NCI-H2227 (cell line): Measurements from ENCODE around the gene ESR1.
"Not testable (repeated sequence)": the region's sequence is repeated elsewhere in the genome, so short reads cannot be mapped to it uniquely, and the experiment has no call there.

Experiments used
- DNase-seq: peaks from one replicate; lab custom pipeline; 2025; ENCODE audit not compliant: unreplicated experiment; lab: John Stamatoyannopoulos, UW

ESR1 gene

DNA sequence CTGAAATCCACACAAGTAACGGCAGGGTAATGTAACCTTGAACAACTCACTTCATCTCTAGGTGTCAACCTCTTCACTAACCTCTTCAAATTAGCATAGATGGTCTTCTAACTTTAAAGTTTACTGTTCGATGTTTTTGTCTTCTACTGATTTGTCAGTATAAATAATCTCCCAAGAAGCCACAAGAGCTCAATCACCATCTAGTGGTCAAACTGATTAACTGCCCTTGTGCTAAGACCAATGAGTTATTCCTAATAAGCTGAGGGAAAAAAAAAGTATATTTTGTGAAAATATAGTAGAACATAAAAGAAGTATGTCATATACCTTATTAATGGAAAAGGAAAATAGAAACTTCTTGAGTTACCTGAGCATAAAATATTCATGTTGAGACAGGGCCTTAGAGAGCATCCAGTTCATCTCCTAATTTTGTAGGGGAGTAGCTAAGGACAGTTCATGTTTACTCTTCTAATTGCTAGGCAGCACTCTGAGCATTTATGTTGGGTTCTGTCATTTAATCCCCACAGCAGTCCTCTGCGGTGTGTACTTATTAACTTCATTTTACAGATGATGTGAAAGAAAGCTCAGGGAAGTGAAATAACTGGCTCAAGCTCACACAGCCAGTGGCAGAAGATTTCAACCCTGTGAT, 317.1 kb downstream of the ESR1 start:
- no peak for DNase-seq

DNA sequence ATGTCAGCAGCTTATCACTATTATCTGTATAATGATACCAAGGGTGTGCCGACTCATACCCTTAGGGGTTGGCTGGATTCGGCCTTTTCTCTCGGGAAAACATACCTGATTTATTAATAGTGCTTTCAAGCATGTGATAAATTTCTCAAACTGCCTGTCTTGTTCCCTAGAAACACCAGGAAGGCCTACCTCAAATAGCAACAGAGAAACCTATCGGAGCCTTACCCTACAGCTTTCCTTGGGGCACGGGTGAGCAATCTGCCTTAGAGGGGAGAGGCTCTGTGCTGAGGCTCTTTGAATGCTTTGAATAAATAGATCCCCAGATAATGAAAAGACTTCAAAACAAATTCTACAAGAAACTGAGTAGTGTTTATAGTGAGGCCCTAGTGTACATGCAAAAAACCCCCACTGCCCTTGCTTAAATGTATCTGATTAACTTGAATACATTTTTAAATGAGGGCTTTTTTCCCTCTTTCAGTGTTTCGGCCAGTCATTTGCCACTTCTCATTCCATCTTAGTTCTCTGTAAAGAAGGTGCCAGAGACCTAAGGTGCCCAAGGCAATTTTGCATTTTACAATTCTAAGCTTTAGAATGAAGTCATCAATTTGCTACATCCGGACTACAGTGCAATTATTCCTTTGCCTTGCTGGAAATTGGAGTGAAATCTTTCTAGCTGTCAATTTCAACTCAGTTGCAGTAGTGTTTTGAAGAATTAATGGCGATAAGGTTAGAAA, 320.1 kb downstream of the ESR1 start:
- no peak for DNase-seq

DNA sequence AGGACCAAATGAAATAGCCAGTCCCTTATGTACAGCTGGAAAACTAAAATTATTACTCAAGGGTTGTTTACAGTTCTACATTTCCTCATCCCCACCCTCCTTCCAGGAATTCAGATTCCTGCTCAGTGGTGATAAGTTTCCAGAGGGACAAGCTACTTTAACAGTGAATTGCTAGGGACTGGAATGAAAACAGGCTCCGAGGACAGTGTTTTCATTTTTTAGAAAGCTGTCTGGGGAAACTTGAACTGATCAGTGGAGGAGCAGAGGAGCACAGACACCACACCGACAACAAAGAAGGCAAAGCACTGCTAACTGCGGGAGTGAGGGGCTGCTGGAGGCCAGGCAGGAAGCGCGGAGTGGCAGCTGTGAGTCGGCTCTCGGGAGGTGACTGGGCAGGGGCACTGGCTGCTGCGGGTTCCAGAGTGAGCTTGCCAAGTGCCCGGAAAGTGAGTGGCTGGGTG, 322.2 kb downstream of the ESR1 start:
- DNase-seq: no peak

DNA sequence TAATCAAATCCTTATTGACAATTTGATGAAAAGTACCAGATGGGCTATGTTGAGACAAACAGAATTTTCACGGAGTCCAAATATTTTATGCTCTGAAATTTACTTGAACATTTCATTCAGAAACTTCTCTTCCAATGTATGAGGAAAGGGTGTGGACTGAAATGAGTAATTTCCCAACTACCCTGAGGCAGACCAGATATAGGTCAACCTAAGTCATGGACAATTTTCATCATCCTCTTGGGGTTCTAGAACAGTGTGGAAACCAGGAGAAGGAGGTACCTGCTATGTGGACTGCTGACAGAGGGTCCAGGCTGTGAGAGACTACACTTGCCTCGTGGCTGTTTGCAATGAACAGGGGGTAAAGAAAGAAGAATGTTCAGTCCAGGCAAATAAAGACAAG, 323.0 kb downstream of the ESR1 start:
- no peak for DNase-seq

DNA sequence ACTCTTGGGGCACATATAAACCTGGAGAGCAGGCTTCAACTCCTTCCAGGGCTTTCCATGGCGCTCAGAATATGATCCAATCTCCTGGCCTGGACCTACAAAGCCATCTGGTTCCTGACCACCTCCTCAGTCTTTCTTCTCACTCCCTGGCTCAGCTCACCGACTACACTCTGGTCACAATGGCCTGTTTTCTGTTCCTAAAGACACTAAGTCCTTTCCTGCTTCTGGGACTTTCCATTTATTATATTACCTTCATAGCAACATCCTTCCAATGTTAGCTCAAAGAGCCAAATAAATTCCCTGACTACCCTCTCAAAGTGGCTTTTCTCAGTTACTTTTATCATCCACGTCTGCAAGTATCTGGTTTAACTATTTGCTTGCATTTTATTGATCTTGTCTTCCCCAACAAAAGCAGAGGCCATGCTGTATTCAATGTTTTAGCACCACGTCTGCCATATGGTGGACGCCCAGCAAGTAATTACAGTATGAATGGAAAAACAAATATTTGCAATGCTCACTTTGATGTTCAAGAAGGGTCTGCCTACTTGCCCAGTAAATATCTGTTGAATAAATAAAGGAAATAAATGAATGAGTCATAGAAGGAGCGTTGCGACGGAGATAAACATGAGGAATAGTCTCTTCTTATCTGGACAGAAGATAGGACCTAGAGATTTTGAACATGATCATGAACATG, 328.4 kb downstream of the ESR1 start:
- no peak for DNase-seq

DNA sequence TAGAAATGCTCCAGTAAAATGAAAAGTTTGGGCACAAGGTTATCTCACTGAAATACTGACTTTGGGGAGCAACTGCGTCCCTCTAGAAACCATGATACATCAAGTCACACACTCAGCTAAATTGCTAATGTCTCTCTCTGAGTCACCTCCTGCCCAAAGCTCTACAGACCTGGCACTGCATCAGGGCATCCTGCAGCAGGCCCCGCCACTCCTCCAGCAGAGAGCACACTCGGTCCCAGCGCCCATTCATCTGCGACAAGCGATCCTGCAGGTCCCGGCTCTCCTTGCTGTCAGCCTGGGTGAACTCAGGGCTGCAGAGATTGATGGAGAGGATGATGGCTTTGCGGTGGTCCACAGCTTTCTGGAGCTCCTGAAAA, 329.0 kb downstream of the ESR1 start:
- DNase-seq: no peak

DNA sequence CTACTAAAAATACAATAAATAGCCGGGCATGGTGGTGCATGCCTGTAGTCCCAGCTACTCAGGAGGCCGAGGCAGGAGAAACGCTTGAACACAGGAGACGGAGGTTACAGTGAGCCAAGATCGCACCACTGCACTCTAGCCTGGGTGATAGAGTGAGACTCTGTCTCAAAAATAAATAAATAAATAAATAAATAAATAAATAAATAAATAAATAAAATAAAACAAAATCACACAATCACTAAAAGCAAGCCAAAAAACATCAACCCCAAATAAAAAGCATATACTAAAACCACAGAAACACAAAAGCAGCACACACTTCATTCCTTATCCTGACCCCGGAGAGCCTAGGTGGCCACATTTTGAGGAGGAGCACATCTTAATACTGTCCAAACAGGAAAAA, 330.9 kb downstream of the ESR1 start:
- DNase-seq: not testable (repeated sequence)

DNA sequence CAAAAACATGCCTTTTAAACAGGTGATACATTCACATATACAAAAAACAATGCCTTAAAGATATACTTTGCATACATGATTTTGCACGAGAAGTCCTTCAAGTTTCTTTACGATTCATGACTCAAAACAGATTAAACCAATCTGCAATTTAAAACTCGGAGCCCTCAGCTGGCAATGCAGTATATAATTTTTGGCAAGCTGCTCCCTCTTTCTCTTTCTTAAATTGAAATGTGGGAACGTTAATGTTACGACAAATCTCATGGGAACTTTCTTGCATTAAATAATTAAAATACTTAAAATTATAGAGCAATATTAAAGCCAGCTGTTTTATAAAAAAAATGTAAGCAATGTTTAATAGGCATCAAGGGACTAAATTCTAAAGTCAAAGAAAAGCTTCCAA, 334.6 kb downstream of the ESR1 start:
- no peak for DNase-seq

DNA sequence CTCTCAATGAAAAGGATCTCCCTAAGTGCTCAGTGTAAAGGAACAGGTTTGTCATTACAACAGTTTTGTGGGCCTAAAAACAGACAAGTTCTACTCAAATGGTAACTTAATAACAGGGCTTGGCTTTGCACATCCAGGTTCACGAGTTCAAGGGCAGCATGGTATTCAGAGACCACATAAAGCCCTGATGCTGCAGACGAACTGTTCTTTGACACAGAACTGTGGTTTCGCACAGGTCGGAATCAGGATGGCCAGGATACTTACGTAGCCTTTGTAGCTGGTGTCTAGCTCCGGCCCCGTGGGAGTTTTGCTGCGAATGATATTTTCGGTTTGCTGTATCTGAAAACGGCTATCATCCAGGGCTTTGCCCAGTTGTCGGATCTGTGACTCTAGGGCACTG, 335.9 kb downstream of the ESR1 start:
- no peak for DNase-seq

DNA sequence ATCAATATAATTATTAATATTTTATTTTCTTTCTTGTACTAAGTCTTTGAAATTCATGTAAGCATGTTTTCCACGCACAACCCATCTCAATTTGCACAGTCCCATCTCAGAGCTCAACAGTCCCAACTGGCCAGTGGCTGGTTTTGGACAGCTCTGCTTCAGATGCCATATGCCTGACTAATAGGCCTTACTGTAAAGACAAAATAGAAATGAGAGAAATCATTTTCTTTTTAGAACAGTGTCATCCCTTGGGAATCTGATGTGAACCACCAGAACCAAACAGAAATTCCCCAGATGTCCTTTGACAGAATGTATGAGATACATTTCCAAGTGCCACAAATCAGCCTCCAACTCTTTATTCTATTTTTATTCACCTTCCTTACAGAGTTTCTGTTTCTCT, 338.9 kb downstream of the ESR1 start:
- DNase-seq: no peak

DNA sequence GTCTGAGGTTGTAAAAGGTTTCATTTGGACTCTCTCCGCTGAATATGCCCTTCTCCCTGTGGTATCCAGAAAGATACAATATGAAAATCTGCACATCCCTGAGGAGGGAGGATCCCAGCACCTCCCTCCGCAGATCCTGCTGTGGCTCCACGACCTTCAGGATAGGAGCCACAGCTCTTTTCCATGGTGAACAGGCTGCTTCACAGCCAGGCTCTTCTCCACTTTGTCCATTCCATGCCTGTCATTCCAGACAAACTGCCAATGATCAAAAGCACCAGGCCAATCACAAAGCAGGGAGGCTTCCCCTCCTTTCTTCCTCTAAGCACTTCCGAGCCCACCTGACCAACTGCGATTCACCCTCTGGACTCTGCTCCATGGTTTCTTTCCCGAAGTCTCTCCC, 339.8 kb downstream of the ESR1 start:
- DNase-seq: no peak

DNA sequence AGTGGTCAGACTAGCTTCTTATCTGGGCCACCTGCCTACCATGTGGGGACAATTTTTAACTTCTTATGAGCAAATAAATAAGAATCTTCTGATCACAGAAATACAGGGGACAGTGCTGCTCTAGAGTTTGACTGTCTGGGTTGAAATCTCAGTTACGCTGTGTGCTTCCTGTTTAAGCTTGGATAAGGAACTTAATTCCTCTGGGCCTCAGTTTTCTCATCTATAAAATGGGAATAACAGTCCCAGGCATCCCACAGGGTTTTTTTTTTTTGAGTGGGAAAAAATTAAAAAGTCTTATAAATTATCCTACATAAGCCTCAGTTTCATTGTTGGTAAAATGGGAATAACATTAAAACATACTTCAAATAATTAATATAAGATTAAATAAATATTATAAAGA, 340.9 kb downstream of the ESR1 start:
- DNase-seq: no peak

DNA sequence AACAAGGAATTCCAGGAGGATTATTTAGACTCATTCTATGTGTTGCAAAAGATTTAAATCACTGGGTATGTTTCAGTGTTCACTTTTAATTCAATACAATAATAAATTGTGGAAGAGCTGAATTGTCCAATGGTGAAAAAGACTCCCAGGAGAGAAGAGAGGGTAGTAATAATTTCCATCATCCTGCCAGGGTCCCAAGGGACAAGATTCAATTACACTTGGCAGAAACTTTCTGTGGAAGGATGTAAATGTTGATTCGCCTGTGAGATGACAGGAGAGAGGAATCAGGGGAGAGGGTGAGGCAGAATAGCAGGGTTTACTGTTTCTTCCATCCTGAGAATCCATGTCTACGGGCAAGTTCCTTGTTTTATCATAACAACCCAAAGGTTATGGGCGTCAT, 342.7 kb downstream of the ESR1 start:
- DNase-seq: no peak

DNA sequence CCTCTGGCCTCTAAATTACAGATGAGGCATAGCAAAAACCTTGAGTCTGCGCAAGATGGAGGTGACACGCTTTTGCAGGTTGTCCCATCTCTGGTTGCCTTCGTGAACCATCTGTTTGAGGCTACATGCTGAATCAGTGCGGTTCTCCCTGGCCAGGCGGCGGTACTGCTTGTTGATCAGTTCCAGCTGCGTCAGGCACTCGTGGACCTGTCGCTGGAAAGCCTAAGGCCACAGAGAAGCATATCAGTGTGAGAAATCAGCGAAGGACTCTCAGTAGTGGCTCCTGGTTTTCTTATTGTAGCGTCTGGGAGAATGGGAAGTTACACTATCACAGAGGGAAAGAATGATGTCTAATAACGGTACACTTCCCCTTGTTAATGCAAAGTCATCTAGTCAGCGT, 344.4 kb downstream of the ESR1 start:
- DNase-seq: no peak

DNA sequence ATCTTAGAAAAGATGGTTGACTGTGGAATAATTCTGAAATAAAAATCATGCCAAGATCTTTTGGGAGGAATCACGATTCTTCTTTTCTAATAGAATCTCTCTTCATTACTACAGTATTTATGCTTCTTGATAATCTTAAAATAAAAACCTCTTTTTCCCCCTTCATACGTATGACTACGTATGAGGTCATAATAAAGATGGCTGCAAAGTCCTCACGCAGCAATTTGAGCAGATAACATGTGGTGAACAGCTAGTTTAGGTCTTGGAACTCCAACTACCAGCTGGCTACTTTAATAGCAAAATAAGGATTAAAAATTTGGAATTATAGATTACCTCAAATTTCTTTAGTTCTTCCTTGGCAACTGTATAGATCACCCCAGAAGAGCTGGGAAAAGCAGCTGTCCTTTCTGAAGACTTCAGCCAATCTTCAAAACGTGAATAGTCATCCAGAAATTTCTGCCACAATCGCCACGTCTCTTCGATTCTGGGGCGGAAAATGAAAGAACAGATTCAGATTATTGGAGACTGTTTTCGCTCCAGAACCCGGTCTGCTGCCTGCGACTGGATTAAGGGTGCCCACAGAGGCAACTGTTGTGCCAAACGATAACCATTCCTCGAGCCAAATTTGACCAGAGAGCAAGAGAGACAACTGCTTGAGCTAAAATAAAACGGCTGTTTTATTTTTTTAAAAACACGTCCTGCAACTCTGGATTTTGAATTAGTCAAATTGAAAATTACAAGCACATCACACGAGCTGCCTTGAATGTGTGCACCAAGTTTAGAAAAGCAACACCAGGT, 347.3 kb downstream of the ESR1 start:
- DNase-seq: no peak

DNA sequence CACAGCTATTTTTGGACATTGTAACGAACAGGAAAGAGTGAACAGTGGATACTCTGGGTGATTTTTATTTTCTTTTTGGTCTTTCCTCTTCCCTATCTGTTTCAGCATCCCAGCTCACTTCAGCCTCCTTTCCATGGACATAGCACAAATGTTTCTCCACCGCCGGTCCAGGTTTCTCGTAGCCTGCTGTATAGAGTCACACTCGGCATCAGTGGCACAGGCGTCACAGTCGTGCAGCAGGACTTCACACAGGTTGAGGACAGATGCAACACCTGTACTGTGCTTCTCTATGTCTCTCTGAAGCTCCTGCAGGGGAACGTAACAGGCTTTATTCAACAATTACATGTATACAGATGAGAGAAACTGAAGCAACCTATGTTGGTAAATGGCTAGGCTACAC, 348.3 kb downstream of the ESR1 start:
- no peak for DNase-seq

DNA sequence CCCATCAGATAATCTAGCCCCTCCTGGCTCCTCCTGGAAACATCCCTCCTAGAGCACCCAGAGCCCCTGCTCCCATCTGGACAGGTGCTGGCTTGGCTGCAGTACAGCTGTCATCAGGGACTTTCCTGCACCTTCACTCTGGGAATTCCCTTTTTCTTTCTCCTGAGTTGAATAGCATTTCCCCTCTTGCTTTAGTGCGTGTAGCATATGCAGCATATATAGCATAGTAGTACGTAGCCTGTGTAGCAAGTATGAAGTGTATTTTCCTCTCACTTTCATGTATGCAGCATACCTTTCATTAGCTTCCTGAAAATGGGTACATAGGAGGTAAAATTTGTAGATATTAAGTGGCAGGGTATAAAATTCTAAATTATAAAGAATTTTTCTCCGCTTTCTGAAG, 352.9 kb downstream of the ESR1 start:
- no peak for DNase-seq

DNA sequence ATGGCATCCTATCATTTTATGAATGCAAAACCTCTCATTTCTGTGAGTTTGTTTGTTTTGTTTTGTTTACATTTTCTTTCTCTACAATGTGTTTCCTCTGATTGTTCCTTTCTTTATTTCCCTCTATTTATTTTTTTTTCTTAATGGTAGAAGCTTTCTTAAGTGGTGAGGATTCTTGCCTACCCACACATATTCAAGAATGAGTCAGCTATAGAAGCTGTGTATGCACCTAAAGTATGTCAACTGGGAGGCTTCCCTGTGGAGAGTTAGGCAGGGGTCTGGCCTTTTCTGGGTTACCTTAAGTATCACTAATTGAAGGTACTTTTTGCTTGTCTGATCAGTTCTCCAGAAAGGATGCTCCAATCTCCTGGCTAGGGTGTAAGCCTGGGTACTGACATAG, 354.0 kb downstream of the ESR1 start:
- no peak for DNase-seq

DNA sequence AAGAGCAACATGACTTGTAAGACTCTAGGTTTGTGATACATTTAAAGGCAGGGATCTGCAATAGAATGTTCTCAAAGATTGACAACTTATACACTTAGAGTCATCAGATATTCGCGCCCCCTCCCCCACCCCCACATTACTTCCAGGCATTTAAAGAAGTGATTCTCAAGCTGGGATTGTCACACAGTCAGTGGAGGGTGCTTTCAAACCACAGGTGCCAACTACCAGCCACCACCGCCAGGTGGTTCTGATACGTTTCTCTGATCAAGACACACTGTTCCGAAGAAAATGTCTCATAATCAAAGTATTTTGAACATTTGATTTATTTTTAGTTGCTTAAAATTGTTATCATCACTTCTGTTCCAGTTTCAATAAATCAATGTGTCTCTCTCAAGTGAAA, 357.5 kb downstream of the ESR1 start:
- no peak for DNase-seq

DNA sequence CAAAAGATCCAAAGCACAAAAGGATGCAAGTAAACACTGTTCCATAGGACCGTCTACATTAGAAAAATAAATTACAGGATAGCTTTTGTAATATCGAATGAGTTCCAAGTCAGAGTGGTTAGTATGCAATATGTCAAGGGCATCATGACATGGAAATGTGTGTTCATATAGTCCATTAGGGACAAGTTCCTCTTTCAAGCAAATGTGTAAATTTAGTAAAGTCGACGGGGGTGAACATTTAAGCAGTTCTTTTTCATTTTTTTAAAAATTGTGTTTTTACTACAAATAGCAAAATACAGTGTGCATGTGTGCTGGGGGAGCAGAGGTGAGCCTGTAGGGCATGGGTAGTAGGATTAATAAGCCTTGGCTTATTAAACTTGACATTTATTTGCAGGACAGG, 359.0 kb downstream of the ESR1 start:
- no peak for DNase-seq

DNA sequence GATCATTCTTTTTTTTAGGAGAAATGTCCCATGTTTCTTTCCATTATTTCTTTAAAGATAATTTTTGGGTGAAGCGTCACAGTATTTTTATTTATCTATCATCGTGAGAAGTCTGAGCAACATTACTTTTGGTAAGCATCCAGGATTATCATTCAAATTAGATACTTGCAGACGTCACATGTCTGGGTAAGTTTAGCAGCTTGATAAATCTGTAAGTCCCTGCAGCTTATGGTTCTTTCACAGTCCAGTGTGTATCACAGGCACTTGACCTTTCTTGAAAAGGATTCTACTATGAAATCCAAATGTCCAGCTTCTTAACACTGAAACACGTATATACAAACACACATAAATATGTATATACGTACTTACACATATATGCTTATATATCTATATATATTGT, 359.4 kb downstream of the ESR1 start:
- no peak for DNase-seq
